ENCODE data around the gene HOXD4. TPM values are rescaled to one million over a fixed set of nuclear protein-coding genes. Genes with fewer than 3 reads are reported as not detected.

The HOXD4 gene
- total and polyA plus RNA-seq, 9 donors = 6.2 to 16.5 (median 11.6) TPM

DNA sequence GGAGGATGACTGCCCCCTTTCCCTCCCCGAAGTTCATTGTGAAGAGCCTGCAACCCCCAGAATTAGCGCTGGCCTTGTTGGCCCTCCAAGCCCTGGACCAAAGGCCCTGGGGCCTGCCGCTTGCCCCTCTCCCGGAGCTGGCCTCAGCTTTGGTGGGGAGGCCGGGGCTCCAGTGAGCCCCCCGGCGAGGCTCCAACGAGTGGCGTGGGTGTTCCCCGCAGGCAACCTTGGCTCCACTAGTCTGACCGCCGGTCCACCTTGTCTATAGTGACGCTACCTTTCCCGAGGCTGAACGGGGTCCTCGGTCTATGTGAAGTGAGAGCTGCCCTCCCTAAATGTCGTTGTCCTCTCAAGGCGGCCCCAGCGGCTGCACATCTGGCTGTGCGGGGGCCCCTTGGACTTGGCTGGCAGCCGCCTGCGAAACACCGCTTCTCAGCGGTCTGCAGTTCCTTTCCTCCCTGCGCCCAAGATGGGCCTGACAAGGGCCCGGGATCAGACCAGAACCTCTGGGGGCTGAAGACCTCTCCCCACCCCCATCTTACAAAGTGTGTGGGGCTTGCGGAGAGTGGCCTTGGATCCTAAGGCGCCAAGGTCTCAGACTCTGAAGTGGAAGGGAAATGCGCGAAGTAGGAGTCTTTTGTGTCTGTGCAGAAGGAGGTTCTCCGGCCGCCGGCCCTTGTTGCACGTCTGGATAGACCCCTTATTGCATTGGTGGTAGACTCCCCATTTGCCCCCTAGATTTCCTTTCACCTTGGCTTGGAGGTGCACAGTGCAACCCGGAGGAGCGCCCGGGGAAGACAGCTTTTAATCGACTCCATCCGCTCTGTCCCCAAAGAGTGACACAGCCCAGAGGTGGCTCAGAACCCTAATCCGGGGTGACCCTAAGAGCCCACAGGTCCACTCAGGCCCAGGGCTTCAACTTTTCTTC, 38.7 kb upstream of the HOXD4 start:
- Histone ChIP-seq H3K4me1 (ENCODE audit: insufficient read depth) (peaks cover 3% of the 10 kb centered on the region), H3K9me3 (no peaks in the 10 kb centered on the region), H3K27me3 (peaks cover 6% of the 10 kb centered on the region), H3K36me3 (no peaks in the 10 kb centered on the region), H3K27ac (no peak overlapping the region), H3K4me3 (peak overlapping the region; percentile 29)
- 49 to 53% (median 51%) methylated on average over 38 to 40 of the region's 40 CpGs for WGBS, 3 donors
- DNase-seq = peak in 1 of 5 donors; percentile 14
- TF ChIP-seq POLR2A (IDR thresholded peaks at IDR 0.05) = no peak
- TF ChIP-seq, protein P1, sequence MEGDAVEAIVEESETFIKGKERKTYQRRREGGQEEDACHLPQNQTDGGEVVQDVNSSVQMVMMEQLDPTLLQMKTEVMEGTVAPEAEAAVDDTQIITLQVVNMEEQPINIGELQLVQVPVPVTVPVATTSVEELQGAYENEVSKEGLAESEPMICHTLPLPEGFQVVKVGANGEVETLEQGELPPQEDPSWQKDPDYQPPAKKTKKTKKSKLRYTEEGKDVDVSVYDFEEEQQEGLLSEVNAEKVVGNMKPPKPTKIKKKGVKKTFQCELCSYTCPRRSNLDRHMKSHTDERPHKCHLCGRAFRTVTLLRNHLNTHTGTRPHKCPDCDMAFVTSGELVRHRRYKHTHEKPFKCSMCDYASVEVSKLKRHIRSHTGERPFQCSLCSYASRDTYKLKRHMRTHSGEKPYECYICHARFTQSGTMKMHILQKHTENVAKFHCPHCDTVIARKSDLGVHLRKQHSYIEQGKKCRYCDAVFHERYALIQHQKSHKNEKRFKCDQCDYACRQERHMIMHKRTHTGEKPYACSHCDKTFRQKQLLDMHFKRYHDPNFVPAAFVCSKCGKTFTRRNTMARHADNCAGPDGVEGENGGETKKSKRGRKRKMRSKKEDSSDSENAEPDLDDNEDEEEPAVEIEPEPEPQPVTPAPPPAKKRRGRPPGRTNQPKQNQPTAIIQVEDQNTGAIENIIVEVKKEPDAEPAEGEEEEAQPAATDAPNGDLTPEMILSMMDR (IDR thresholded peaks at IDR 0.05) = no peak
- no peak for TF ChIP-seq EP300 (IDR thresholded peaks at IDR 0.05)
- intact Hi-C loops (cut with DNase I) = no loop called here

DNA sequence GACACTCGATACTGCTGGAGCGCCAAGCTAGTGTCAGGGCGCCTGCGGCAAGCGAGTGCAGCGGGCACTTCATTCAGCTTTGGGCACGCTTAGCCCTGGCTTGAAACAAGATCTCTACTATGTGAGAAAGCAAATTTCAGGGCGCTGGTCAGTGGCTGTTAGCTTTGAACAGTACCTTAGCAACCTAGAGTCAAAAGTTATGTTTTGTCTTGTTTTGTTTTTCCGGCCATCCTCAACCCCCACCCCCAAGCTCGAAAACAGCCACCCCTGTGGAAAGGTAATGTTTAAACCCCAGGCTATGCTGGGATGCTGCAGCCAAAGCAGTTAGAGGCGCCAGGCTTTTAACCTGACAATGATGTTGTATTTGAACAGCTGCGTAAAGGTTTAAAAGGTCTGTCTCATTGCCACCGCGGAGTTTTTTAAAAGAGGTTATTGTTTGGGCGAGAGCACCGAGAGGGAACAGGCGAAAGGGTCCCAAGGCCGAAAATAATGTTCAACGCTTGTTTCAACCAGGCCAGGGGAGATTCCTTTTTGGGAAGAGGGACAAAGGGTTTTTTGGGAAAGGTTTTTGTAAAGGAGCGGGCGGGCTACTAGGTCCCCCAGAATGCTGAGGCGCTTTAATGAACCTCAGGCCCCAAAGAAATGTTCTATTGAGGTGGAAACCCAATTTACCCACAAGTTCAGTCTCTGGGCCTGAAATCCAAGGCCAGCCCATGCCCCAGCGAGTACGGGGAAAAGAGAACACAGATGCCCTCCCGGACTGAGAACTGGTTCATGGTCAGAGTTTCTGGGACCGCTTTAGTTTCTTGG, 37.0 kb upstream of the HOXD4 start:
- DNase-seq = no peak
- Histone ChIP-seq H3K4me1 (ENCODE audit: insufficient read depth) (no peaks in the 10 kb centered on the region), H3K36me3 (no peaks in the 10 kb centered on the region), H3K4me3 (peak overlapping the region; percentile 33), H3K27ac (no peak overlapping the region), H3K27me3 (peaks cover 6% of the 10 kb centered on the region), H3K9me3 (no peaks in the 10 kb centered on the region)
- intact Hi-C loops (cut with DNase I) = no loop called here
- 57 to 86% (median 83%) methylated on average over 26 of the region's 26 CpGs for WGBS, 3 donors
- TF ChIP-seq, protein P1 (IDR thresholded peaks at IDR 0.05) = no peak
- TF ChIP-seq POLR2A (IDR thresholded peaks at IDR 0.05) (no peak), EP300 (IDR thresholded peaks at IDR 0.05) (no peak)

DNA sequence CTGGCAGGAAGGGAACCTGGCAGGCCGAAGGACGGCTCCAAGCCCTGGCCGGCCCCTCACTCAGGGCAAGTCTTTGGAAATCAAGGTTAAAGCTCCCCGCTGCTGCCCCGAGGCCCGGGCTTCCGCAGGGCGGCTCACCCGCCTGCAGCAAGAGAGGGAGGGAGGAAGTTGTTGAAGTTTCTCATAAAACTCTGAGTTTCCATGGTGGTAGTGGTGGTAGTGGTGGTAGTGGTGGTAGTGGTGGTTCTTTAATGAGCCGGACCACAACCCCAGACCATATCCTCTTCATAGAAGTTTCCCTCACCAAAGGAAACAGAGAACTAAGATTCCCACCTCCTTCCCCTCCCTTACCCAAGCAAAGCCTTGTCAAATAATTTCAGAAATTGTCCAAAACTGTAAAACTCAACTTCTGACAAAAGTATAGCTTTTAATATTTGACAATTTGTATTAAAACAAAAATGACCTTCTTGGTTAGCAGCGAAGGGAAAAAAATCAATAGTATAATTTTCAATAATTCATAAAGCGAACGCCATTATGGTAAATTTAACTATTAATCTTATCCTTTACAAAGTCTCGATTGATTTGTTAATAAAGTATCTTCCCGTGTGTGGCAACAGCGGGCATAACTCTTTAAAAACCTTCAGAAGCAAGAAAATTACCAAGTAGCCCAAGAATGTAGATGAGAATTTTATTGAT, 36.3 kb upstream of the HOXD4 start:
- peak overlapping the region; percentile 33 for H3K4me3 ChIP-seq
- H3K27ac ChIP-seq = no peak overlapping the region
- H3K4me1 ChIP-seq (ENCODE audit: insufficient read depth) = no peaks in the 10 kb centered on the region
- TF ChIP-seq POLR2A (IDR thresholded peaks at IDR 0.05) (no peak), EP300 (IDR thresholded peaks at IDR 0.05) (no peak)
- TF ChIP-seq, protein P1 (IDR thresholded peaks at IDR 0.05) = no peak
- intact Hi-C loops (cut with DNase I) = loop anchor here in 1 of 4 donors (5.0 kb wide), 1 partner anchor 1032 kb away; no protein-coding TSS in a partner anchor
- peaks cover 6% of the 10 kb centered on the region for H3K27me3 ChIP-seq
- peak in 1 of 5 donors; percentile 9 for DNase-seq
- H3K9me3 ChIP-seq = no peaks in the 10 kb centered on the region
- 61 to 95% (median 88%) methylated on average over 16 of the region's 16 CpGs for WGBS, 3 donors
- H3K36me3 ChIP-seq = no peaks in the 10 kb centered on the region
